GM19463 (cell line): ENCODE data around the gene UROC1.

Experiments used
- ATAC-seq: cut with Tn5 transposase; IDR thresholded peaks from one replicate; pipeline ENCODE4 v1.9.1; 2021; ENCODE audit warnings: mild to moderate bottlenecking, moderate library complexity; ENCODE audit not compliant: unreplicated experiment

The UROC1 gene

GRCh38 chr3:126446301-126446700, 71.3 kb downstream of the UROC1 start:
- ATAC-seq, result no peak

DNA sequence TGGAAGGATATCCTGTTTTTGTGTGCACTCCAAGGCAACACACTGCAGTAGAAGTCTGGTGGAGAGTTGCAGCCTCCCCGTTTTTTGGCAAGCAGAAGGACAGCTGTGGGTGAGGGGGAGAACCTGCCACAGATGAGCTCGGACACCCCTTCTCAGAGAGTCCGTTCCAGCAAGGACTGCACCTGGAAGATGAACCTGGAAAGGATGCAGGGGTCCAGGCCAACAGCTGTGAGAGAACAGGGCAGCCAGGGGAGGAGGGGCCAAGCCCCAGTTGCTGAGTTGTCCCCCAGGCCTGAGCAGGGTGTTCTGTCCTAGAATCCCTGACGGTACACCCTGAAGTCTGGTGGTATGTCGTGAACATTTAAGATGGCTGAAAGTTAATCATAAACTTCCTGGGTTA, 72.1 kb downstream of the UROC1 start:
- ATAC-seq, result no peak

GRCh38 chr3:126442856-126443242, 74.7 kb downstream of the UROC1 start:
- no peak for ATAC-seq

DNA sequence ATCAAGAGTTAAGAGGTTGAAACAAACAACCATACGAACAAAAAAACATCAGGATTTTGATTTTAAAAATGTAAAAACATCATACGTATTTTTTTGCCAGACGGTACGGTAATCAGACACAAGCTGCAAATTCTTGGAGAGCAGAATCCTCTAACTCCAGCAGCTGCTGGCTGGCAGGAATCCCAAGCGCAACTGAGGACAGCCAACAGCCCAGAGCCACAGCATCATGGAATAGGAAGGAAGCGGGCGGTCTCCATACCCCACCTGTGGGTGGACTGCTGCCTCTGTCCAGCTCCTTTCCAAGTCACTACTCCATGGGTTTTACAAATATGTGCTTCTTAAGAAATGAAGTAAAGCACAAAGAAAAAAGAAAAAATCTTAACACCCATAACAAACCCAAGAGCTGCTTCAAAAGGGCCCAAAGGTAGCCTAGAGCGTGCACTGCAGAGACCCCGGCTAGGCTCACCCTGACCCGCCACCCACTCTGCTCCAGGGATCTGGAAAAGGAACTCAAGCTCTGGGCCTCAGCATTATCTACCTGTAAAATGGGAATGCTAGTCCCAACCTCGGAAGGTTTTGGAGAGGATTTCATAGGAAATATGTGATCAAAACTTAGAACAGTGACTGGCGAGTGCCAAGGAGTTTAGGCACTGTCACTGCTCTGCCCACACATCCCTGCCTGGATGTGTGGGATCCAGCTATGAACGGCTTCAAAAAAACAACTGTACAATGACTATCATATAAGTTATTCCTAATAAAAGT, 75.3 kb downstream of the UROC1 start:
- no peak for ATAC-seq

DNA sequence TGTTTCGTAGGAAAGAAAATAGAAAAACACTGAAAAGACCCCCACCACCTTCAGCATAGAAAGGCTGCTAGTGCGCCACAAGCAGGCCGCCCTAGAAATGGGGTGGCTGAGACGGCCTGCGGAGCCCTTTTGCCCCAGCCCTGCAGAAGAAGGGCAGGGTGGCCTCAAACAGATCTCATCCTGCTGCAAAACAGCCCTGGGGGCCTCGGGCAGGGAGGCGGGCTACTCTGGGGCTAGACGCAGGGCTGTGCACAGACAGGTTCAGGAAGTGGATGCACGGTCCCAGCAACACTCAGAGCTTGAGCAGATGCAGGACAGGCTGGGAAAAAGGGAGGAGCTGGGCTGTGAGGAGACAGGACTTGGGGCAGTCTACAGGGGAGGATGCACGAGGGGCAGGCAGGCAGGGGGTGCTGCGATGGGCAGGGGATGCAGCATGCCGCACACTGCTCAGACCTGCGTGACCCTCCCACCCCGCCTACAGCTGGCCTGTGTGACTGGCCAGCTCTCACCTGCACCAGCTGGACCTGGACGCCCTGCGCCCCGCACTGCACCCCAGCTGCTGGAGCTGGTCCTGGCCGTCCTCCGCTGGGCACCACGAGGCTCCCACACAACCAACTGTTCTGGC, 76.2 kb downstream of the UROC1 start:
- ATAC-seq, result no peak

GRCh38 chr3:126440709-126440995, 76.9 kb downstream of the UROC1 start:
- no peak for ATAC-seq

DNA sequence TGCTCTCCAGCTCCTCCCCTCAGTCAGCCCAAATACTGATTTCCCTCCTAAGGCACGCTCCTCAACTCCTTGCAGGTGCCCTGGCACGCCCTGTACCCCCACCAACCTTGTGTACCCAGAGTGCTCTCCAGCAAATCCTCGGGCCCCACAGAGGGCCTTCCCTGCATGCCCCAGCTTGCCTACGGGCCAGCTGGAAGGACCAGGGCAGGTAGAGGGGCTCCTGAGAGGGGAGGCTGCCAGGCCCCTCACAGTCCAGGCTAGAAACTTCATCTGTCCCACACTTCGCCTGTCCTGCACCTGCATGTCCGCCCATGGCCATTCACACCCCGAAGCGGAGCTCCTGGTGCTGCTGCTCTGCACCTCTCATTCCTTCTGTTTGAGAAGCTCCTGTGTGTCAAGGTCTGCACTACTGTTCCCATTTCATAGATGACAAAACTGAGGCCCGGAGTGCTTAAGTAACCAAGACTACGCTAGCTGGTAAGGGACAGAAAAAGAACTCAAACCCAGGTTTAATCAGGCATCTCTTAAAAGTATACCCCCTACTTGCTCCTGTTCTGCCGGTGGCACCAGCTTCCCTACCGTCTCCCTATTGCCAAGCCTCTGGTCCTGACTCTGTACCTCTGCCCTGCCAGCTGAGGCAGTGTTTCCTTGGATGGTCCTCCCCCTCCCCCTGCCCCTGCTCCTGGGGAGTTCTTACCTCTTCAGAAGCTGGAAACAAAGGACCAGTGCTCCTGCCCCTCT, 77.4 kb downstream of the UROC1 start:
- ATAC-seq, result no peak

DNA sequence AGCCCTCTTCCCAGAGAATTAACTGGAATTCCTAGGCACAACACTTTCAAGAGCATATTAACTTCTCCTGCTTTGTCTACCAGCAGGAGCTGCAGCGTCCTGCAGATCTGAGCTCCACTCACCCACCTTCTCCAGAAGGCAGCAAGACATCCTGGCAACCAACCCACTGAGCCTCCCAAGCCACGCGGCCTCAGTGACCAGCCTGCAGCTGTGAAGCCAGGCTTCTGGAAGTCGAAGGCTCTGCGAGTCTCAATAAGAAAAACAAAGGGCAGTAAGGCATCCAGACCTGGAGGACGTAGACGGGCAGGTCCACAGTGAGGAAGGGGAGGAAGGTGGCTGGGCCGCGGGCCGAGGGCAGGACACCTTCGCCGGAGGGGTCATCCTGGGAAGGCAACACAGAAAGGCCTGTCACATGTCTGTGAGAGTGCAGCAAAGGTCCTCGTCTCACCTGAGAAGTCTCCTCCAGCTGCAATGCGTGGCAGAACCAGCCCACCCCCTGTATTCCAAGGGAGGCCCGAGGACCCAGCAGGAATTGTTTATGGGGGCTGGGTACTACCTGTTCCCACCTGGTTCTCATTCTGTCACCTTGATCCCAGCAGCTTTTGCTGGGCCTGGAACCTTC, 78.1 kb downstream of the UROC1 start:
- no peak for ATAC-seq

DNA sequence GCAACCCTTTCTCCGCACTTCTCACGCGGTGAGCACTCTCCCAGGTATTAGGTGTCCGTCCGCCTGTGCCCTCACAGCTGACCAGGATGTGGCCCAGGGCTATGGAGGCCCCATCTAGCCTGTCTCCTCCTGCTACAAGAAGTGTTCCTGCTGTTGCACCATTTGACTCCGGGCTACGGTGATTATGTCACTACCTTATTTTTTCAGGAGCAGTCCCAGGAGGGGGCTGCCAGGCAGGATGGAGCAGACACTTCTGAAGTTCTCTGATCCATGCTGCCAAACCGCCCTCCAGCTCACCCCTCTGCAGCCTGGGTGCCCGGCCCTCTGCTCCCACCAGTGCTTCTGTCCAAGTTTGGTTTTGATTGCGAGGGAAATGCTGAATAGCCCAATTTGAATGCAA, 78.8 kb downstream of the UROC1 start:
- ATAC-seq, result no peak

DNA sequence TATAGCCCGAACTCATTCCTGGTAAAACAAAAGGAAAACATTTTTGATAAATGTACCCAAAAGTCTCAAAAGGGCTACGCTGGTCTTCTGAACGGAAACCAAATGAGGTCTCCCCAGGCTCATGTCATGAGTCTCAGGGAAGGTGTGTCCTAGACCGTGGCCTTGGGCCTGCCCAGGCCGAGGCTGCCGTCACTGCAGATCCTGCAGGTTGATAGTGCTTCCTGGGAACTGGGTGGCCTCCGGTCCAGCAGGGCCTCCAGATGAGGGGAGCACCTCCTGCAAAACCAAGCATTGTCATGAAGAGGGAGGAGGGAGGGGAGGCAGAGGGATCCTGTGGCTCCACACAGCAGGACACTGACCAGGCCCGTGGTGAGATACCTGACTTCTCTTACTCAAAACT, 79.4 kb downstream of the UROC1 start:
- ATAC-seq, result no peak

DNA sequence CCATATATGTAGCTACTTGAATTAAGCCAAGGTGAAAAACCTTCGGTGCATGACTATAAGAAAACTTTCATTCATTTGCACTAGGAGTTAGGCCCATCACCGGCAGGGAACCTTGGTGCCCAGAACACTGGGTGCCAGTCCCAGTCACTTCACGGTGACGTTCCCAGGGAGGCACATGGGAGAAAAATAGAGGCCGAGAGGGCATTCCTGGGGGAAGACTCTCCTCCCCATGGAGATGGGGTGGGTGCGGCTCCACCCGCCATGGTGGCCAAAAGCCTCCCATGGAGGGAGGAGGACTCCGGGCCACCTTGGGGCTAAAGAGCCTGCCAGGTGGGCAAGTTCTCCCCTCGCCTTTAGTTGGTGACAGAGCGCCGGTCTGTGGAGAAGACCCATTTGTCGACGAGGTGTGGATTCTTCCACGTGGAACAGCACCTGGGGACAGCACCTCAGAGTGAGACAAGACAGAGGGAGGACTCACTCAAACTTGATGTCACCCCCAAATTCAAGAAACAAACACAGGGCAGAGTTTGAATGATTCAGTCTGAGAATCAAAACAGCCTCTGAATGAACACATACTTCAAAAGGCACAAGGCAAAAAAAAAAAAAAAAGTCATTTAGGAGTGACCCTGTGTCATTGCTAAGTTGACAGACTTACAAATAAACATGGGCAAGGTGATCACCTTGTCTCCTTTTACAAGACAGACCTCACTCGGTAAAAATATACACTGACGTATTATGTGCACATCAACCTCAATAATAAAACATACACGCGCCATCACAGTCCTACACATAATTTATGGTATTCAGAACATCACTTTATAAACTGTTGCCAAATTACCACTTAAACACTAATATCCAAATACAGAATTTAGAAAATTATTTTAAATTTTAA, 80.5 kb downstream of the UROC1 start:
- no peak for ATAC-seq

DNA sequence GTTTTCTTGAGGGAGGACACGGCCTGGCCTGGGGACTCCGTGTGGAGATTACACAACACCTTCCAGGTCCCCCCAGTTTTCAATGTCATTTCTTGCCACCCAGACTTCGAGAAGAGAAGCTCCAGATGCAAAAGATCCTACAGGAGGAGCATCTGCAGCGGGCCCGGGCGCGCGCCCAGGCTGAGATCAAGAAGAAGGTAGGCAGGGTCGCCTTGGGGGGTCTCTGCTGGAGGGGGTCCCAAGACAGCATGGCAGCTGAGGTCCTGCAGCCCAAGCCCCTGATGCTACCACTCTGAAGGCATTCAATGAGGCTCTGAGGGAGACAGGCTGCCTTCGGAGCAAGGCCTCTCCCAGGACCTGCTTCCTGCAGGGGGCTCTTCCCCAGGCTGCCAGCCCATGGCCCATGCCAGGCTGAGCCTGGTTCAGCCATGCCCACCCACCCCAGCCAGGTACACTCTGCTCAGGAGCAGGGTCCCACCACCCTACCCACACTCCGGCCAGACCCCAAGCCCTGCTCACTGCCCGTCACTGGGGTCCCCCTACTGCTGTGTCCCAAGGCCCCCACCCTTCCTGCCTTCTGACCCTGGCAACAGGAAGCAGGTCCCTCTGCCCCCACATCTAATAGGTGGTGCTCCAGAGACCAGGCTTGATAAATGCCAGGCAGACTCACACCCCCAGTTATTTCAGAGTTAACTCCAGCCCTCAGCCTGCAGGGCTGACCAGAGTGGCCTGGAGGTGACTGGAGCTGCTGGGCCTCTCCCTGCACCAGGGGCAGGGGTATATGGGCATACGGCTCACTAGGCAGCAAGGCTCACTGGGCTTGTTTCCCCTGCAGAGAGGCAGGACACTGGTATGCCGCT, 81.9 kb downstream of the UROC1 start:
- ATAC-seq, result no peak

- no peak for ATAC-seq
These were observed 82.6 kb downstream of the UROC1 start for GRCh38 chr3:126434931-126435411.

GRCh38 chr3:126434264-126434590, 83.3 kb downstream of the UROC1 start:
- ATAC-seq, result no peak

- ATAC-seq, result no peak
These were observed 83.9 kb downstream of the UROC1 start for GRCh38 chr3:126433496-126434263.

DNA sequence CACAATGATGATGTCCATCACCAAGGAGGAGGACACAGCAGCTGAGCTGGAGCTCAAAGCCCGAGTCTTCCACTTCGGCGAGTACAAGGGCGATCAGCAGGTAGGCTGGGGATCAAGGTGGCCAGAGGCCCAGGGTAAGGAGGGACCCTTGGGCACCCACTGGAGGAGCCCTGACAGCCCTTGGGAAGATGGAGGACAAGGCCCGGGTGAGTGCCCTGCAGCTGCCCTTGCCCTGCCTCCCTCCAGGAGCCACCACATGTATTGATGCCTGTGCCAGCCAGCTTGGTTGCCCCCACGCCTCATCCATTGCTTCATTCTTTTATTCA, 84.5 kb downstream of the UROC1 start:
- no peak for ATAC-seq

DNA sequence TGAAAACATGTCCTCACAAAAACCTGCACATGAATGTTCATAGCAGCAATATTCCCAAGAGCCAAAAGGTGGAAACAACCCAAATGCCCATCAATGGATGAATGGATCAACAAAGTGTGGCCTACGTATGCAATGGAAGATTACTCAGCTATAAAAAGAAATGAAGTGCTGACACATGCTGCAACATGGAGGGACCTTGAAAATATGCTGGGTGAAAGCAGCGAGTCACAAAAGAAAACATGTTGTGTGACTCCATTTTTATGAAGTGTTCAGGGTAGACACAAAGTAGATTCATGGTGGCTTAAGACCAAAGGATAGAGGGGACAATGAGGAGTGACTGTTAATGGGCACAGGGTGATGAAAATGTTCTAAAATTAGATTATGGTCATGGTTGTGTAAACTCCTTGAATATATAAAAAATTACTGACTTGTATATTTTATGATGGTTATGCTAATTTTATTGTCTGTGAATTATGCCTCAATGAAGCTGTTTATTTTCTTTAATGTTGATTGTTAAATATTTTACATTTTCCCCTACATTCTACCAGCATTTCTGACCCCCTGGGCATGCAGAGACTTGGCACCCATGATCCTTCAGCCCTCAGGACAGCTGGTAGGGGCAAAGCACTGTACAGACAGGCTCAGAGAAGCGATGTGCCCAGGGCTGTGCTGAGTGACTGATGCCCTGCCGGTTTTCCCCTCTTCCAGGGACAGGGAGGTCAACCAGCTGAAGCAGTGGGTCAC, 85.0 kb downstream of the UROC1 start:
- ATAC-seq, result no peak
